C4-2B (cell line): ENCODE measurements around the gene CADPS2.

Source experiments
- H3K27ac ChIP-seq: fragments of 450-650 bp; 2 replicates; pipeline ENCODE4 v1.5.1; 2017
- CTCF ChIP-seq: fragments of 450-650 bp; conservative IDR thresholded peaks from 2 replicates; pipeline ENCODE4 v1.5.1; 2017; ENCODE audit warnings: mild to moderate bottlenecking
- ZFX ChIP-seq: fragments of 450-650 bp; IDR thresholded peaks from 2 replicates; pipeline ENCODE4 v1.6.1; 2017

The CADPS2 gene

GRCh38 chr7:122850528-122850927 is 35.7 kb downstream of the CADPS2 start:
- TF ChIP-seq CTCF: no peak
- no peak for TF ChIP-seq ZFX
- no peak overlapping the region for H3K27ac ChIP-seq

- TF ChIP-seq CTCF (no peak), ZFX (no peak)
- H3K27ac ChIP-seq: no peak overlapping the region
Measured at GRCh38 chr7:122849957-122850328, 36.3 kb downstream of the CADPS2 start.

DNA sequence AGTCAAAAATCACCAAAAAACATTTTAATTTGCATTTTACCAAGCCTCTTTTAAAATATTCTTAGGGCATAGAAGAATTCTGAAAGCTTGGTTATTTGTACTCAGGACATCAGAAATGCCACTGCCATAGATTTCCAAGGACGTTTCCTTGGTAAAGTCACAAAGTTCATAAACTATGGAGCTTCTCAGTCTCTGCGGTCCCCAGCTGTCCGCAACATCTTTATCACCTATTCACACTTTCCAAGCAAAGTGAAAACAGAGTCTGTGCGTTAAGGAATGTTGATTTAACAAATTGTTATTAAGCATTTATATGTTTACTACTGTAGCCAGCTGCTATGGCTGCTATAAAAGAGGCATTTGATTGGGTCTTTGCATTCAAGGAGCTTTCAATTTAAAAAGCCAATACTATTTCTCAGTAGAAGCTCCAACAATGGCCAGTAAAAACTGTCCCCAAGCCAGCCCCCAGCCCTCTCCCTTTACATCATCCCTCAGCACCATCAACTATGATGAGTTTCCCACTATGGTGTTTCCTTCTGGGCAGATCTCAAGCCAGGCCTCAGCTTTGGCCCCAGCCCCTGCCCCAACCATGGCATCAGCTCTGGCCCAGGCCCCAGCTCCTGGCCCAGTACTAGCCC is 36.8 kb downstream of the CADPS2 start:
- no peak overlapping the region for H3K27ac ChIP-seq
- TF ChIP-seq ZFX (no peak), CTCF (no peak)

DNA sequence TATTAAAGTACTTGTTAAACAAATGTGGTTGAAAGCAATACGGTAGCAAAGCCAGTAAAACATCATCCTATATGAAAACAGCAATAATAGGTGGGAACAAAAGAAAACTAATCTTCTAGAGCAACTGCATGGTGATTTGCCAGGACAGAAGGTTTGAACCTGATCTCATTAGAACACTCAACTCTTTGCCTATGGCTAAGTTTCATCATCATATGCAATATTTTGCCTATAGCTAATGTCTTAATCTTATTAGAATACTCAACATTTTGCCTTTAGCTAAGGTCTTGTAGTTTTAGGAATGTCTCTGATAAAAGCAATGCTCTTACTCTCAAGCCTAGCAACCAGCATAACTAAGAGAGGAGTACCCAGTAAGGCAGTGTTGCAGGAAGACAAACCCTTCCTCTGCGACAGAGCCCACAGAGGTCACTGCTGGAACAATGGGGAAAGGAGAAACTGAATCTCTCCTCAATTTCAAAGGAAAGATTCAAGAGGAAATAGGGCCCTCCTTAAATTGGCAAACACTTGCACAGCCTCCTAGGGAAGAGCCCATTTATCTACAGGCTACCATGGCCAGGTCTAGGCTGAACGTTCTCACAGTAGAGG is 38.3 kb downstream of the CADPS2 start:
- H3K27ac ChIP-seq: no peak overlapping the region
- no peak for TF ChIP-seq ZFX
- no peak for TF ChIP-seq CTCF

DNA sequence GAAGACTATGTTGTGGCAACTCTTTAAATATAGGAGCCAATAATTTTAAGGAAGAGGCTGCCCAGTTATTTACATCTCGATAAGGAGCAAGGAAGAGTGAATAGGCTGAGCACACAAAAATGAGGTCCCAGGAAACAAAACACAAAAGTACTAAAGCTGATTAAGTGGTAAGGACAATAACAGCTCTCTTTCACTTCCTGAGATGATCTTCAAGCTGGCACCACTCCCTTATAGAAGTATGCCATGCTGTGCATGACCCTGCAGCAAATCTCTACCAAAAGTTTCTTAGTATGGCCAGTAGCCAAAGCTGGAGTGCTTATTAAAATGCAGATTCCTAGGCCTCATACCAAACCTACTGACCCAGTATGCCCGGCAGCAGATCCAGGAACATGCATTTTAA is 39.7 kb downstream of the CADPS2 start:
- peak overlapping the region; percentile 56 for H3K27ac ChIP-seq
- no peak for TF ChIP-seq ZFX
- no peak for TF ChIP-seq CTCF

DNA sequence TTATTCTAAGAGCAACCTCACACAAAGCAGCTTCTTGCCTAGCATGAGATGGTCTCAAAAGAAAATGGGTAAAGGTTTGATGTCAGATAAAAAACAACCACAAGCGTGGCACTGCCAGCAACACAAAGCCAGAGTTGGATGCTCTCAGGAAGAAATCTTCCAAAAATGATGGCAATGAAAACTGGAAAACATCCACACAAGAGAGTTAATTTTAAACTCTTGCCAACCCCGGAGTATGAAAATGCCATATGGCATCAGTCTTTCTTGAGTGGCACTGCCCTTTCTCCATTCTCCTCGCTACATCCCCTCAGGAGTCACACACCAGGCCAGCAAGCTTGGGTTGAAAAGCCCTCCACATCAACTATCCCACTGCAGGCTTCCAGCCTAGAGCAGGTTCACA is 41.0 kb downstream of the CADPS2 start:
- TF ChIP-seq CTCF (no peak), ZFX (no peak)
- H3K27ac ChIP-seq: peak overlapping the region; percentile 62

GRCh38 chr7:122844191-122844988 is 41.9 kb downstream of the CADPS2 start:
- no peak for TF ChIP-seq CTCF
- no peak for TF ChIP-seq ZFX
- H3K27ac ChIP-seq: peak overlapping the region; percentile 86
